ENCODE data around the gene UBQLN4. TPM values are rescaled to one million over a fixed set of nuclear protein-coding genes. Genes with fewer than 3 reads are reported as not detected.
A peak's percentile ranks its signal among the peaks of the same experiment; 100 is the strongest.

The UBQLN4 gene
- total and polyA plus RNA-seq, 2 of the 4 experiments (the other 2 are of a cell fraction): 8.8 to 21.6 TPM

GRCh38 chr1:156033011-156033410 lies 20.6 kb downstream of the UBQLN4 start:
- Histone ChIP-seq H2BK5ac (ENCODE audit: low read depth, low read length, poor library complexity, severe bottlenecking) (no peak overlapping the region), H3K79me1 (ENCODE audit: low read depth in 1 of 2, low read length in 2 of 2) (no peaks in the 10 kb centered on the region), H2AK5ac (ENCODE audit: low read depth, low read length) (no peak overlapping the region), H3K9me3 (ENCODE audit: control insufficient read depth, insufficient read depth, low read length) (no peaks in the 10 kb centered on the region), H4K5ac (ENCODE audit: low read depth, low read length) (no peak overlapping the region), H3K18ac (ENCODE audit: low read depth, low read length) (no peak overlapping the region), H3K4me2 (ENCODE audit: low read depth, low read length) (no peak overlapping the region), H3K4me1 (ENCODE audit: control insufficient read depth, insufficient read depth, low read length) (0 out of 2 replicates have a peak, but pooled peaks cover 1% of the 10 kb centered on the region), H2BK20ac (ENCODE audit: low read depth, low read length) (no peak overlapping the region), H3K9ac (ENCODE audit: low read depth, low read length) (no peak overlapping the region), H4K8ac (ENCODE audit: low read depth in 2 of 2, low read length in 2 of 2) (no peak overlapping the region), H2BK120ac (ENCODE audit: low read depth, low read length) (no peak overlapping the region), H3K4ac (ENCODE audit: low read depth, low read length) (no peak overlapping the region), H3K23ac (ENCODE audit: low read depth, low read length) (no peak overlapping the region), H2BK15ac (ENCODE audit: low read depth, low read length) (no peak overlapping the region), H4K91ac (ENCODE audit: insufficient read depth, low read depth, low read length) (no peak overlapping the region), H2AFZ (replicated peaks; ENCODE audit: low read length, poor library complexity) (peak overlapping the region; percentile 57), H3K4me3 (ENCODE audit: insufficient read depth, low read depth, low read length) (no peak overlapping the region), H4K20me1 (ENCODE audit: insufficient read depth, low read length) (no peaks in the 10 kb centered on the region), H3K27ac (ENCODE audit: insufficient read depth, low read length) (no peak overlapping the region), H3K36me3 (ENCODE audit: control insufficient read depth, insufficient read depth, low read length) (peaks cover 9% of the 10 kb centered on the region; the same call in 1 of the 2 replicates), H3K14ac (replicated peaks; ENCODE audit: low read depth, low read length) (no peak overlapping the region; the same call in 1 of the 2 replicates), H3K27me3 (ENCODE audit: control insufficient read depth, insufficient read depth, low read length) (no peaks in the 10 kb centered on the region), H2AK9ac (replicated peaks; ENCODE audit: low read depth, low read length, poor library complexity) (peak overlapping the region; percentile 48), H3K56ac (ENCODE audit: extremely low read depth, insufficient read depth, low read length) (no peak overlapping the region), H3K9me1 (ENCODE audit: insufficient read depth, low read length) (peaks cover 4% of the 10 kb centered on the region; the same call in 1 of the 2 replicates)
- DNase-seq (peak; percentile 39), ATAC-seq (ENCODE audit: low read depth) (no peak; the same call in 1 of the 2 replicates)
- dilution Hi-C loops (cut with HindIII; ENCODE audit: low sequenced_read_pairs, unreplicated experiment) (no loop called here), intact Hi-C loops (cut with micrococcal nuclease) (no loop called here), in situ Hi-C loops (cut with MboI; ENCODE audit: low sequenced_read_pairs) (no loop called here)
- CTCF ChIA-PET: no interaction called here
- 78% methylated on average over 5 of the region's 6 CpGs; no CpG with 5 or more reads in 1 of the 2 experiments for WGBS, 2 experiments (ENCODE audit: extremely low coverage in 2 of 2, insufficient read length in 1 of 2)
- POLR2A ChIA-PET (ENCODE audit: unreplicated experiment): no interaction called here
- BruUV-seq (replicated peaks): no TSS peak
- TF ChIP-seq RFX5 (IDR thresholded peaks at IDR 0.05; ENCODE audit: low read depth, low read length) (no peak), MAFK (IDR thresholded peaks at IDR 0.05; ENCODE audit: low read depth, low read length) (no peak), RAD21 (IDR thresholded peaks at IDR 0.05; ENCODE audit: low read length) (no peak), MXI1 (IDR thresholded peaks at IDR 0.05; ENCODE audit: borderline replicate concordance, low read depth, low read length) (no peak), NFE2L2 (IDR thresholded peaks at IDR 0.05; ENCODE audit: low read depth, low read length) (no peak), CEBPB (IDR thresholded peaks at IDR 0.05; ENCODE audit: low read depth, low read length) (no peak), BHLHE40 (IDR thresholded peaks at IDR 0.05; ENCODE audit: low read depth, low read length) (no peak), SMC3 (IDR thresholded peaks at IDR 0.05; ENCODE audit: low read depth, low read length) (no peak), CHD1 (IDR thresholded peaks at IDR 0.05; ENCODE audit: low read depth, low read length) (no peak), MAZ (IDR thresholded peaks at IDR 0.05; ENCODE audit: borderline replicate concordance, low read depth, low read length) (no peak), POLR2A (IDR thresholded peaks at IDR 0.05; ENCODE audit: low read depth, low read length) (no peak), CTCF (conservative IDR thresholded peaks at IDR 0.05; ENCODE audit: low read depth, low read length) (no peak), FOS (IDR thresholded peaks at IDR 0.05; ENCODE audit: low read depth, low read length) (no peak), ELK1 (IDR thresholded peaks at IDR 0.05; ENCODE audit: borderline replicate concordance, low read depth, low read length) (no peak)
